SKM-1 (cell line): ENCODE results near the gene PTK6.

Source experiments
- DNase-seq: peaks from one replicate; lab custom pipeline; 2025; ENCODE audit not compliant: unreplicated experiment; lab: John Stamatoyannopoulos, UW

Gene PTK6

GRCh38 chr20:63570281-63571086 is 33.3 kb upstream of the PTK6 start:
- DNase-seq: no peak

- no peak for DNase-seq
Observed at GRCh38 chr20:63568986-63569949, 32.1 kb upstream of the PTK6 start.

- DNase-seq: no peak
Observed at GRCh38 chr20:63568170-63568981, 31.2 kb upstream of the PTK6 start.

- DNase-seq: peak; percentile 64
Observed at GRCh38 chr20:63567386-63568169, 30.4 kb upstream of the PTK6 start.

- DNase-seq: no peak
Observed at GRCh38 chr20:63567136-63567385, 29.9 kb upstream of the PTK6 start.

- DNase-seq: no peak
Observed at GRCh38 chr20:63566395-63567135, 29.4 kb upstream of the PTK6 start.

GRCh38 chr20:63565699-63566335 is 28.6 kb upstream of the PTK6 start:
- DNase-seq: no peak

GRCh38 chr20:63565021-63565698 is 28.0 kb upstream of the PTK6 start:
- no peak for DNase-seq

- DNase-seq: no peak
Observed at GRCh38 chr20:63564036-63564810, 27.0 kb upstream of the PTK6 start.

GRCh38 chr20:63563225-63563935 is 26.2 kb upstream of the PTK6 start:
- no peak for DNase-seq

GRCh38 chr20:63562461-63563224 is 25.5 kb upstream of the PTK6 start:
- DNase-seq: no peak

GRCh38 chr20:63561624-63562396 is 24.6 kb upstream of the PTK6 start:
- no peak for DNase-seq

- DNase-seq: no peak
Observed at GRCh38 chr20:63560856-63561609, 23.9 kb upstream of the PTK6 start.

GRCh38 chr20:63560333-63560805 is 23.2 kb upstream of the PTK6 start:
- DNase-seq: no peak
